Natural killer cell treated with Interleukin-12 subunit alpha and Interleukin-12 subunit beta and Interleukin-15 and Interleukin-18, amount 100 ng/mL, for 72 hours (primary cell): ENCODE measurements around the gene TTC19. TPM values are rescaled to one million over a fixed set of nuclear protein-coding genes. Genes with fewer than 3 reads are reported as not detected.
"Not testable (repeated sequence)": the region's sequence is repeated elsewhere in the genome, so short reads cannot be mapped to it uniquely, and the experiment has no call there.

Source experiments
- ATAC-seq, 2 donors: fragments of 150-1000 bp; cut with Tn5 transposase in 1 of 2; sonication (Bioruptor Pico), chemical (Tn5 transposase) in 1 of 2; 2 replicates each; pipeline ENCODE4 v1.10.0; 2021
- DNase-seq: peaks from one replicate; pipeline ENCODE4 v3.0.0; 2022; ENCODE audit warnings: low spot score
- H3K27ac Mint-ChIP-seq, 2 donors: 1 replicate in 1 of 2; 2 replicates in 1 of 2; pipeline ENCODE4 v1.8.0; 2022; ENCODE audit warnings: mixed read lengths in 2 of 2, mild to moderate bottlenecking in 1 of 2, moderate library complexity in 1 of 2
- H3K27me3 Mint-ChIP-seq, 2 donors: 1 replicate in 1 of 2; 2 replicates in 1 of 2; pipeline ENCODE4 v1.8.0; 2022; ENCODE audit warnings: mixed read lengths in 2 of 2
- H3K36me3 Mint-ChIP-seq: one replicate; pipeline ENCODE4 v1.8.0; 2022; ENCODE audit warnings: mixed read lengths
- H3K4me1 Mint-ChIP-seq, 2 donors: 1 replicate in 1 of 2; 2 replicates in 1 of 2; pipeline ENCODE4 v1.8.0; 2022; ENCODE audit warnings: low read depth in 2 of 2, mixed read lengths in 2 of 2, mild to moderate bottlenecking in 1 of 2
- H3K4me3 Mint-ChIP-seq: one replicate; pipeline ENCODE4 v1.8.0; 2022; ENCODE audit warnings: mixed read lengths
- H3K9me3 Mint-ChIP-seq: 2 replicates; pipeline ENCODE4 v1.8.0; 2022; ENCODE audit warnings: mixed read lengths
- total RNA-seq, 2 donors: library from RNA; stranded (reverse); gene quantifications; one replicate each; pipeline ENCODE4 v1.2.3, GENCODE V29; 2022

The TTC19 gene
- total RNA-seq, 2 donors from 2014 or later: 26.3 to 33.3 TPM

GRCh38 chr17:16026895-16027294, 27.3 kb downstream of the TTC19 start:
- no peak for ATAC-seq

GRCh38 chr17:16027708-16028584, 28.3 kb downstream of the TTC19 start:
- H3K4me1 Mint-ChIP-seq: peaks cover 8 to 21% of the 10 kb centered on the region in 2 donors
- no peak for DNase-seq
- peak overlapping the region; percentile 83 to 86 for H3K27ac Mint-ChIP-seq
- ATAC-seq: peak; percentile 91 to 99
- no peaks in the 10 kb centered on the region for H3K9me3 Mint-ChIP-seq
- peaks cover 37% of the 10 kb centered on the region for H3K36me3 Mint-ChIP-seq
- H3K4me3 Mint-ChIP-seq: peak overlapping the region; percentile 59
- no peaks in the 10 kb centered on the region for H3K27me3 Mint-ChIP-seq

More at GRCh38 chr17:16026895-16027294, 27.3 kb downstream of the TTC19 start:
- no peak for DNase-seq
- H3K36me3 Mint-ChIP-seq: peaks cover 31% of the 10 kb centered on the region
- H3K27ac Mint-ChIP-seq: peak overlapping the region; percentile 83 to 86
- no peaks in the 10 kb centered on the region for H3K9me3 Mint-ChIP-seq
- H3K4me3 Mint-ChIP-seq: peak overlapping the region; percentile 59
- H3K27me3 Mint-ChIP-seq: no peaks in the 10 kb centered on the region
- peaks cover 8 to 21% of the 10 kb centered on the region in 2 donors for H3K4me1 Mint-ChIP-seq

- DNase-seq: no peak
- Mint-ChIP-seq H3K9me3 (no peaks in the 10 kb centered on the region), H3K27ac (peak overlapping the region in 1 of 2 donors; percentile 56), H3K4me3 (no peak overlapping the region), H3K4me1 (peaks cover 5 to 7% of the 10 kb centered on the region in 2 donors), H3K27me3 (no peaks in the 10 kb centered on the region), H3K36me3 (peaks cover 18% of the 10 kb centered on the region)
- no peak for ATAC-seq
These were observed 34.2 kb downstream of the TTC19 start for GRCh38 chr17:16033729-16034349.

GRCh38 chr17:16036261-16036660, 36.6 kb downstream of the TTC19 start:
- ATAC-seq (no peak), DNase-seq (no peak)
- Mint-ChIP-seq H3K9me3 (no peaks in the 10 kb centered on the region), H3K36me3 (peaks cover 18% of the 10 kb centered on the region), H3K4me1 (peaks cover 5 to 7% of the 10 kb centered on the region in 2 donors), H3K27me3 (no peaks in the 10 kb centered on the region), H3K27ac (peak overlapping the region in 1 of 2 donors; percentile 59), H3K4me3 (no peak overlapping the region)

- H3K27ac Mint-ChIP-seq: peak overlapping the region; percentile 57 to 59
- DNase-seq (no peak), ATAC-seq (no peak)
- peaks cover 5 to 11% of the 10 kb centered on the region in 2 donors for H3K4me1 Mint-ChIP-seq
- no peaks in the 10 kb centered on the region for H3K27me3 Mint-ChIP-seq
- no peaks in the 10 kb centered on the region for H3K9me3 Mint-ChIP-seq
- H3K36me3 Mint-ChIP-seq: peaks cover 19% of the 10 kb centered on the region
- no peak overlapping the region for H3K4me3 Mint-ChIP-seq
These were observed 38.0 kb downstream of the TTC19 start for GRCh38 chr17:16037636-16038035.

GRCh38 chr17:16040710-16041251, 41.2 kb downstream of the TTC19 start:
- H3K36me3 Mint-ChIP-seq: peaks cover 13% of the 10 kb centered on the region
- H3K9me3 Mint-ChIP-seq: no peaks in the 10 kb centered on the region
- DNase-seq: no peak
- no peak for ATAC-seq
- H3K4me1 Mint-ChIP-seq: peaks cover under 1 to 14% of the 10 kb centered on the region in 2 donors
- no peaks in the 10 kb centered on the region for H3K27me3 Mint-ChIP-seq
- H3K27ac Mint-ChIP-seq: no peak overlapping the region
- H3K4me3 Mint-ChIP-seq: no peak overlapping the region

GRCh38 chr17:16044487-16044886, 44.9 kb downstream of the TTC19 start:
- peaks cover 11 to 14% of the 10 kb centered on the region in 2 donors for H3K4me1 Mint-ChIP-seq
- no peaks in the 10 kb centered on the region for H3K9me3 Mint-ChIP-seq
- H3K27ac Mint-ChIP-seq: peak overlapping the region in 1 of 2 donors; percentile 31
- ATAC-seq (no peak), DNase-seq (no peak)
- peaks cover 28% of the 10 kb centered on the region for H3K36me3 Mint-ChIP-seq
- no peak overlapping the region for H3K4me3 Mint-ChIP-seq
- H3K27me3 Mint-ChIP-seq: no peaks in the 10 kb centered on the region

GRCh38 chr17:16046966-16047365, 47.3 kb downstream of the TTC19 start:
- H3K4me3 Mint-ChIP-seq: no peak overlapping the region
- H3K9me3 Mint-ChIP-seq: no peaks in the 10 kb centered on the region
- peak overlapping the region; percentile 22 to 54 for H3K27ac Mint-ChIP-seq
- no peaks in the 10 kb centered on the region for H3K27me3 Mint-ChIP-seq
- DNase-seq (no peak), ATAC-seq (no peak)
- peaks cover 33% of the 10 kb centered on the region for H3K36me3 Mint-ChIP-seq
- H3K4me1 Mint-ChIP-seq: peaks cover 14% of the 10 kb centered on the region in 2 donors

GRCh38 chr17:16048811-16049449, 49.3 kb downstream of the TTC19 start:
- ATAC-seq: no peak
- no peak for DNase-seq
- Mint-ChIP-seq H3K4me1 (peaks cover 18 to 22% of the 10 kb centered on the region in 2 donors), H3K27me3 (no peaks in the 10 kb centered on the region), H3K27ac (no peak overlapping the region), H3K9me3 (no peaks in the 10 kb centered on the region), H3K4me3 (no peak overlapping the region), H3K36me3 (peaks cover 36% of the 10 kb centered on the region)

- H3K27me3 Mint-ChIP-seq: no peaks in the 10 kb centered on the region
- H3K4me1 Mint-ChIP-seq: peaks cover 22 to 27% of the 10 kb centered on the region in 2 donors
- H3K9me3 Mint-ChIP-seq: no peaks in the 10 kb centered on the region
- H3K36me3 Mint-ChIP-seq: peaks cover 51% of the 10 kb centered on the region
- peak overlapping the region in 1 of 2 donors; percentile 19 for H3K27ac Mint-ChIP-seq
- no peak for ATAC-seq
- DNase-seq: no peak
- H3K4me3 Mint-ChIP-seq: no peak overlapping the region
These were observed 51.2 kb downstream of the TTC19 start for GRCh38 chr17:16050844-16051243.

GRCh38 chr17:16052486-16052885, 52.9 kb downstream of the TTC19 start:
- Mint-ChIP-seq H3K27me3 (no peaks in the 10 kb centered on the region), H3K9me3 (no peaks in the 10 kb centered on the region), H3K27ac (peak overlapping the region; percentile 8 to 18), H3K4me1 (peaks cover 17 to 21% of the 10 kb centered on the region in 2 donors), H3K4me3 (no peak overlapping the region), H3K36me3 (peaks cover 50% of the 10 kb centered on the region)
- no peak for ATAC-seq
- no peak for DNase-seq

GRCh38 chr17:16055139-16055538, 55.5 kb downstream of the TTC19 start:
- not testable (repeated sequence) for H3K27me3 Mint-ChIP-seq, ATAC-seq, H3K9me3 Mint-ChIP-seq, H3K27ac Mint-ChIP-seq, DNase-seq, H3K4me3 Mint-ChIP-seq
- Mint-ChIP-seq H3K4me1 (peaks cover 11 to 20% of the 10 kb centered on the region in 2 donors), H3K36me3 (peaks cover 44% of the 10 kb centered on the region)

- DNase-seq (no peak), ATAC-seq (no peak)
- peak overlapping the region in 1 of 2 donors; percentile 43 for H3K27ac Mint-ChIP-seq
- H3K36me3 Mint-ChIP-seq: peaks cover 28% of the 10 kb centered on the region
- H3K4me3 Mint-ChIP-seq: no peak overlapping the region
- no peaks in the 10 kb centered on the region for H3K27me3 Mint-ChIP-seq
- peaks cover 0 to 2% of the 10 kb centered on the region in 2 donors for H3K4me1 Mint-ChIP-seq
- no peaks in the 10 kb centered on the region for H3K9me3 Mint-ChIP-seq
These were observed 62.0 kb downstream of the TTC19 start for GRCh38 chr17:16061631-16062030.
